Adrenal gland (tissue), 12 donors: ENCODE data around the gene KIF16B. TPM values are rescaled to one million over a fixed set of nuclear protein-coding genes. Genes with fewer than 3 reads are reported as not detected.

Experiments
- DNase-seq, 7 donors: peaks; one replicate each; pipeline ENCODE4 v3.0.0-alpha.2; 2019 to 2020
- H3K27ac ChIP-seq, 5 donors: fragments of 200-600 bp; sonication (generic) in 4 of 5; 1 replicate in 3 of 5; 2 replicates in 2 of 5; pipeline versions ENCODE4 v1.5.1 to v1.8.0; 2016 to 2020; ENCODE audit warnings: mild to moderate bottlenecking in 1 of 5
- H3K27me3 ChIP-seq: fragments of 200-600 bp; 2 replicates; pipeline ENCODE4 v1.8.0; 2021
- H3K36me3 ChIP-seq, 2 donors: fragments of 200-600 bp; replicated peaks in 1 of 2; 1 replicate in 1 of 2; 2 replicates in 1 of 2; pipeline versions ENCODE4 v1.5.1 to v1.8.0; 2018 to 2022
- H3K4me1 ChIP-seq, 2 donors: fragments of 200-600 bp; replicated peaks in 1 of 2; 1 replicate in 1 of 2; 2 replicates in 1 of 2; pipeline versions ENCODE4 v1.5.1 to v1.8.0; 2018 to 2021
- H3K4me3 ChIP-seq, 4 donors: fragments of 200-600 bp; sonication (generic) in 3 of 4; one replicate each; pipeline ENCODE4 v1.5.1; 2016 to 2018
- H3K9me3 ChIP-seq, 3 donors: fragments of 200-600 bp; sonication (generic) in 1 of 3; replicated peaks in 1 of 3; 1 replicate in 2 of 3; 2 replicates in 1 of 3; pipeline versions ENCODE4 v1.5.1 to v1.8.0; 2016 to 2021
- CTCF ChIP-seq, 6 experiments: fragments of 450-650 bp in 4 of 6; fragments of 200-600 bp in 2 of 6; sonication (generic) in 1 of 6; IDR thresholded peaks; 1 replicate in 5 of 6; 2 replicates in 1 of 6; pipeline versions ENCODE4 v1.5.1 to v1.8.0; 2016 to 2021; ENCODE audit warnings: antibody characterized with exemption in 6 of 6, mild to moderate bottlenecking in 2 of 6, moderate library complexity in 1 of 6
- POLR2A ChIP-seq, 2 donors: fragments of 450-650 bp; IDR thresholded peaks; one replicate each; pipeline ENCODE4 v1.6.1; 2017; ENCODE audit warnings: antibody characterized with exemption in 2 of 2, mild to moderate bottlenecking in 2 of 2, moderate library complexity in 1 of 2
- WGBS, 4 donors: extraction: QIAGEN DNeasy Blood & Tissue Kit in 2 of 4; methylation state at CpG; one replicate each; pipeline versions ENCODE4 v1.1.5 to v1.1.7; 2013 to 2017; 5-methylcytosine and 5-hydroxymethylcytosine counted together
- intact Hi-C, 2 donors: fragments of 100-400 bp; cut with DNase I; formaldehyde crosslinking; loops; one replicate each; pipeline versions ENCODE4 v1.14.1 to v1.15.0; 2022 to 2023
- polyA plus RNA-seq, 3 donors: library from polyadenylated mRNA; stranded (reverse); fragments of 200-250 nt in 2 of 3; fragments of 350-450 nt in 1 of 3; fragmentation: Illumina TruSeq in 1 of 3; extraction: RNeasy Lipid Tissue Mini Kit (QIAGEN cat#74804) in 1 of 3; gene quantifications; one replicate each; pipeline ENCODE4 v1.2.3, GENCODE V29; 2013 to 2014
- total RNA-seq, 9 donors: library from RNA; depleted of rRNA in 4 of 9; stranded (reverse); fragments of >200 nt in 4 of 9; fragments of 120-200 nt in 1 of 9; fragmentation: NEBNext Ultra II Directional in 1 of 9; extraction: Animal tissue kit (Norgen Biotek cat#: 25700) in 1 of 9; gene quantifications; one replicate each; pipeline versions ENCODE4 v1.1.0 to v1.2.4, GENCODE V29; 2013 to 2023
- donor health status: healthy with polysubstance abuse.
- donor health status: Bipolar disorder and iron deficiency.
- donor health status: DM: yes; HTN: yes; CAD: no.
- donor health status: DM: no; HTN: no; CAD: no.
- donor health status: DM: no; HTN: no; CAD: no.
- donor health status: DM: yes; HTN: yes; CAD: no.

Gene KIF16B
- total and polyA plus RNA-seq, 12 donors = 8.6 to 113 (median 36.1) TPM

GRCh38 chr20:16299897-16300296, 273.4 kb downstream of the KIF16B start:
- H3K27ac ChIP-seq = no peak overlapping the region
- H3K36me3 ChIP-seq = no peaks in the 10 kb centered on the region
- intact Hi-C loops = no loop called here
- WGBS, 4 donors = 92 to 94% (median 93%) methylated on average over 6 of the region's 6 CpGs
- H3K27me3 ChIP-seq = no peaks in the 10 kb centered on the region
- H3K9me3 ChIP-seq = peaks cover 0 to 14% (median 8%) of the 10 kb centered on the region in 3 donors
- DNase-seq = no peak
- no peaks in the 10 kb centered on the region for H3K4me1 ChIP-seq
- TF ChIP-seq CTCF (IDR thresholded peaks at IDR 0.05) (no peak), POLR2A (IDR thresholded peaks at IDR 0.05) (no peak)
- no peak overlapping the region for H3K4me3 ChIP-seq

- no peak for TF ChIP-seq POLR2A (IDR thresholded peaks at IDR 0.05)
- no peak for TF ChIP-seq CTCF (IDR thresholded peaks at IDR 0.05)
- H3K4me1 ChIP-seq = no peaks in the 10 kb centered on the region
- DNase-seq = no peak
- H3K27me3 ChIP-seq = no peaks in the 10 kb centered on the region
- H3K9me3 ChIP-seq = no peaks in the 10 kb centered on the region
- 79 to 91% (median 88%) methylated on average over 3 of the region's 3 CpGs for WGBS, 4 donors
- no peak overlapping the region for H3K4me3 ChIP-seq
- no peaks in the 10 kb centered on the region for H3K36me3 ChIP-seq
- no peak overlapping the region for H3K27ac ChIP-seq
- intact Hi-C loops = no loop called here
Observed at GRCh38 chr20:16296931-16297330, 276.3 kb downstream of the KIF16B start.

- Histone ChIP-seq H3K27me3 (no peaks in the 10 kb centered on the region), H3K4me1 (no peaks in the 10 kb centered on the region), H3K27ac (no peak overlapping the region), H3K36me3 (no peaks in the 10 kb centered on the region), H3K4me3 (no peak overlapping the region), H3K9me3 (no peaks in the 10 kb centered on the region)
- WGBS, 4 donors = 84 to 99% (median 98%) methylated on average over 5 of the region's 5 CpGs
- TF ChIP-seq POLR2A (IDR thresholded peaks at IDR 0.05) (no peak), CTCF (IDR thresholded peaks at IDR 0.05) (no peak)
- no peak for DNase-seq
- intact Hi-C loops = no loop called here
Observed at GRCh38 chr20:16295534-16295933, 277.7 kb downstream of the KIF16B start.

- Histone ChIP-seq H3K4me1 (no peaks in the 10 kb centered on the region), H3K27ac (no peak overlapping the region), H3K27me3 (no peaks in the 10 kb centered on the region), H3K4me3 (no peak overlapping the region), H3K36me3 (no peaks in the 10 kb centered on the region), H3K9me3 (no peaks in the 10 kb centered on the region)
- no peak for DNase-seq
- 87 to 95% (median 92%) methylated on average over 4 to 5 of the region's 5 CpGs for WGBS, 4 donors
- TF ChIP-seq CTCF (IDR thresholded peaks at IDR 0.05) (no peak), POLR2A (IDR thresholded peaks at IDR 0.05) (no peak)
- intact Hi-C loops = no loop called here
Observed at GRCh38 chr20:16293590-16293989, 279.7 kb downstream of the KIF16B start.
